22Rv1 (cell line): Measurements from ENCODE around the gene ARHGEF4.
A peak's percentile ranks its signal among the peaks of the same experiment; 100 is the strongest.

ENCODE experiments used
- H3K27ac ChIP-seq: fragments of 450-650 bp; 2 replicates; pipeline ENCODE4 v1.5.1; 2017
- ZFX ChIP-seq: fragments of 450-650 bp; IDR thresholded peaks from 2 replicates; pipeline ENCODE4 v1.6.1; 2017; ENCODE audit warnings: antibody characterized with exemption, borderline replicate concordance
- TF ChIP-seq, protein P1 (sequence below): fragments of 450-650 bp; IDR thresholded peaks from 2 replicates; pipeline ENCODE4 v1.5.1; 2017; ENCODE audit warnings: mild to moderate bottlenecking

The ARHGEF4 gene

DNA sequence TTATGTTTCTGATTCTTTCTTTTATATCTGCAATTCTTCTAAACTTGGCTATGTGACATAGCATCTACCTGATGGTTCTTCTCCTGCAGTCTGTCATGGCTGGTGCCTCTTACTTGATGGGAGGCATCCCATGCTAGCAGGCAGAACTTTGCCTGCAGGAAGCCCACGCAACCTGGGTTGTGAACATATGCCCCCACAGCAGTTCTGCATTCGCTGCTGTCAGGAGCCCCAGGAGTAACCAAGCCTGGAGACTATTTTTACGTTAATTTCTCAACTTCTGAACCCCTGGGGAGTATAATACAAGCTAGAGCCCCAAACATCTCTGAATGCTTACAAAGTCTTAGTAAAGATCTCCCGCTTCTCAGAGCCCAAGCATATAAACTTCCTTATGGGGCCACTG is 244.5 kb downstream of the ARHGEF4 start:
- TF ChIP-seq, protein P1, sequence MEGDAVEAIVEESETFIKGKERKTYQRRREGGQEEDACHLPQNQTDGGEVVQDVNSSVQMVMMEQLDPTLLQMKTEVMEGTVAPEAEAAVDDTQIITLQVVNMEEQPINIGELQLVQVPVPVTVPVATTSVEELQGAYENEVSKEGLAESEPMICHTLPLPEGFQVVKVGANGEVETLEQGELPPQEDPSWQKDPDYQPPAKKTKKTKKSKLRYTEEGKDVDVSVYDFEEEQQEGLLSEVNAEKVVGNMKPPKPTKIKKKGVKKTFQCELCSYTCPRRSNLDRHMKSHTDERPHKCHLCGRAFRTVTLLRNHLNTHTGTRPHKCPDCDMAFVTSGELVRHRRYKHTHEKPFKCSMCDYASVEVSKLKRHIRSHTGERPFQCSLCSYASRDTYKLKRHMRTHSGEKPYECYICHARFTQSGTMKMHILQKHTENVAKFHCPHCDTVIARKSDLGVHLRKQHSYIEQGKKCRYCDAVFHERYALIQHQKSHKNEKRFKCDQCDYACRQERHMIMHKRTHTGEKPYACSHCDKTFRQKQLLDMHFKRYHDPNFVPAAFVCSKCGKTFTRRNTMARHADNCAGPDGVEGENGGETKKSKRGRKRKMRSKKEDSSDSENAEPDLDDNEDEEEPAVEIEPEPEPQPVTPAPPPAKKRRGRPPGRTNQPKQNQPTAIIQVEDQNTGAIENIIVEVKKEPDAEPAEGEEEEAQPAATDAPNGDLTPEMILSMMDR = no peak
- TF ChIP-seq ZFX = no peak
- H3K27ac ChIP-seq = no peak overlapping the region

DNA sequence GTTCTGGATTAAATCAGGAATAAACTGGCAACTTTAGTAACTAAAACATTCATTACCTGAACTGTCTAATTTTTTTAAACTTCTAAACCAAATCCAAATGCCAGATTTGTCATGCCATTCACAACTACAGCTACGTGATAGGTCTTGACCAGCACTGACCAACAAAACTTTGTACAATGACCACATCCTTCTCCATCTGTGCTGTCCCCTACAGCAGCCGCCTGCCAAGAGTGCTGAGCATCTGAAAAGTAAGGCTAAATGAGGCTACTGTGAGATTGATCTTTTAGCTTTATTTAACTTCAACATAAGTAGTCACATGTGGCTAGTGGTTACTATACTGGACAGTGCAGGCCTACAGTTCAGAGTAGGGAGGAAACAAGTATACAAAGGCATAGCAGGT is 248.9 kb downstream of the ARHGEF4 start:
- H3K27ac ChIP-seq = no peak overlapping the region
- TF ChIP-seq ZFX = no peak
- TF ChIP-seq, protein P1 = no peak

DNA sequence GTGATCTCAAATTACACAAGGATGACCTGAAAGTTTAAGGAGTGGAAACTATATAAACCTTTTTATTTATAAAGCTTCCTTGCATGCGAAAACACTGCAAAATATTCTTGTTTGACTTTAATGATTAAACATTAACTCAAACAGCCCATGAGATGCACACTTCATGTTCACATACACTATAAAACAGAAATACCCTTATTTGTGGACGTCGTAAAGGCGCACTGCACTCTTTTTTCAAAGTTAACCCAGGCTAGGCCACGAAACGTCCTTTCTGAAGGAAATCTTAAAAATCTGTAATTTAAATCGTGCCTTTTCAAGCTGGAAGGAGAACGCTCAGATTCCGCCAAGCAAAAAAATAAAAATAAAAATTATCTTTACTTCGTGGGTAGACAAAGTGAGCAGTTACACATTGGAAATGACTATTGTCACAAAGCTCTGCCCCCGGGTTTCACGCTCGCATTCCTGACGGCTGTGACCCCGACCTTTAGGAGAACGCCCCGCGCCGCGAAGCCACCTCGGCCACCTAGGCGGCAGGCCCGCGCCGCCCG is 255.8 kb downstream of the ARHGEF4 start:
- peak overlapping the region; percentile 84 for H3K27ac ChIP-seq
- no peak for TF ChIP-seq ZFX
- TF ChIP-seq, protein P1 = no peak

DNA sequence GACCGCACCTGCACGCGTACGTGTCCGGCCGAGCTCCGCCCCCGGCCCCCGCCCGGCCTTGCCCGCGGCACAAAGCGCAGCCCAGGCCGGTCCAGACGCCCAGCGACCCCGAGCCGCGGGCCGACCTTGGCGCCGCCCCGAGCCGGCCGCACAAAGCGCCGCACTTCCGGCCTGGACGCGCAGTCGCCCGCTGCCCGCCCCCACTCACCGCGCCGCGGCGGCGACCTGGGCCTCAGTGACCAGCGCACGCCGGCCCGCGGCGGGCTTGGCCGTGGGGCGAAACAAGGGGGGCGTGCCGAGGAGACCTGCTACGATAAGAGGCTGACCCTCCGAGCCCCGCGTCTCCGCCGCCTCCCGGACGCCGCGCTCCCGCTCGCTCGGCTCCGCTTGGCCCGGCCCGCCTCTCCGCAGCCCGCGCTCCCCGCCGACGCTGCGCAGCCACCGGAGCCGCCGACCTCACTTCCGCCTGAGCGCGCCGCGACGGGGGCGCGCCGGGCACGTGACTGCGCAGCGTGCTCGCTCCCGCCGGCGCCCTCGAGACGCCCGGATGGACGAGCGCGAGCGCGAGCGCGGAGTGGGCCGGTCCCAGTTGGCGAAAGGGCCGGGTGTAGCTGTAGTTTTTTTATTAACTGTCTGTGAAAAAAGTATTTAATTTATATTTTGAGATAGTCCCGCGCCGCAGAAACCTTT is 256.4 kb downstream of the ARHGEF4 start, which contains the start of gene FAM168B:
Gene FAM168B, minus strand, starts transcription at position 455 of the 690 bp plus-strand sequence. CDS start 10,814 bp downstream, outside the sequence.
- peak within 1 kb of the TSS; percentile 84 for H3K27ac ChIP-seq
- TF ChIP-seq, protein P1 = no peak
- no peak for TF ChIP-seq ZFX

DNA sequence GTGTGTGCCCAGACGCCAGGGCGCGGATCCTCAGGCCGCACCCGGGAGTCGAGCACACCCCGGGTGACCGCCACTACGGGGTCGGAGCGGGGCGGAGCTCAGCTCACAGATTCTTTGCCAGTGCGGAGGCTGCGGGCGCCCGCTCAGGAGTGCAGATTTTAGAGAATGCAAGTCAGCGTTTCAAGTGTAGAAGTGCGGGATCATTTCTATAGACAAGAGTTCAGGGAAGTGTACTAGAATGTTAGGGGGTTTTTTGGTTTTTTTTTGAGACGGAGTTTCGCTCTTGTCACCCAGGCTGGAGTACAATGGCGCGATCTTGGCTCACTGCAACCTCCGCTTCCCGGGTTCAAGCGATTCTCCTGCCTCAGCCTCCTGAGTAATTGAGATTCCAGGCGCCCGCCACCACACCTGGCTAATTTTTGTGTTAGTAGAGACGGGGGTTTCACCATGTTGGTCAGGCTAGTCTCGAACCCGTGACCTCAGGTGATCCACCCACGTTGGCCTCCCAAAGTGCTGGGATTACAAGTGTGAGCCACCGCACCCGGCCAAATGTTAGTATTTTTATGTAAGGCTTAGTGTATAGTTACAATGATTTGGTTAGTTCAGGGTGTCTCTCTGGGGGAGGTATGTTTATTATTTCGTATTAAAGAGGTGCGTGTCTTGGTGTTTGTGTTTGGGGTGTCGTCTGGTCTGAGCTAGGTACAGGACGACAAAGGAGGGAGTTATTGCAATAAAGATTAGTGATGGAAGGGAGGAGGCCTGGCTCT is 257.2 kb downstream of the ARHGEF4 start:
- no peak for TF ChIP-seq ZFX
- TF ChIP-seq, protein P1 = no peak
- peak overlapping the region; percentile 84 for H3K27ac ChIP-seq

DNA sequence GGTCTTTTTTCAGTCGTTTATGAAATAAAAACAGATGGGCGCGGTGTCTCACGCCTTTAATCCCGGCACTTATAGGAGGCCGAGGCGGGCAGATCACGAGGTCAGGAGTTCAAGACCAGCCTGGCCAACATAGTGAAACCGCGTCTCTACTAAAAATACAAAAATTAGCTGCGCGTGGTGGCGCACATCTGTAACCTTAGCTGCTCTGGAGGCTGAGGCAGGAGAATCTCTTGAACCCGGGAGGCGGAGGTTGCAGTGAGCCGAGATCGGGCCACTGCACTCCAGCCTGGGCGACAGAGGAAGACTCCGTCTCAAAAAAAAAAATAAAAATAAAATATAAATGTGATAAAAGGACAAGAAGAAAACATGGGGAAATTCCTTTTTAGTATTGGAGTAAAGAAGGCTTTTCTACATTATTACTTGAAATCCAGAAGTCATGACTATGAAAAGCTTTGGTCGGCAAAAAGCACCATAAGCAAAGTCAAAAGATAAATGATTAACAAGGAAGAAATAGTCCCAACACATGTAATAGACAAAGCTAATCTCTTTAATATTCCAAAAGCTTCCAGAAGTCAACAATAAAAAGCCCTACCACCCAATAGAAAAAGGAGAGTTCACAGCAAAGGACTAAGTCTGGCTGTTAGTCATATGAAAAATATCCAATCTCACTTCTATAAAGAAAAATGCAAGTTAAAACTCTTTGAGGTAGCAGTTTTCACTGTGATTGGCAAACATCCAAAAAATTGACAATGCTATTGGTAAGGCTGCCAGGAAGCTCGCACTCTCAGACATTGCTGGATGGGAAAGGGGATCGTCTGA is 258.0 kb downstream of the ARHGEF4 start:
- no peak overlapping the region for H3K27ac ChIP-seq
- TF ChIP-seq ZFX = no peak
